Brain microvascular endothelial cell (primary cell): ENCODE results near the gene TNIK.

Experiments used
- DNase-seq: peaks from one replicate; pipeline ENCODE4 v3.0.0-alpha.2; 2020
- H3K27ac ChIP-seq: fragments of 250-450 bp; sonication (Bioruptor Pico); 2 replicates; pipeline ENCODE4 v1.5.1; 2020; ENCODE audit warnings: mild to moderate bottlenecking, moderate library complexity
- H3K27me3 ChIP-seq: fragments of 250-450 bp; sonication (Bioruptor Pico); replicated peaks from 2 replicates; pipeline ENCODE4 v1.5.1; 2020; ENCODE audit warnings: mild to moderate bottlenecking
- H3K36me3 ChIP-seq: fragments of 250-450 bp; sonication (Bioruptor Pico); replicated peaks from 2 replicates; pipeline ENCODE4 v1.5.1; 2020; ENCODE audit warnings: mild to moderate bottlenecking
- H3K4me3 ChIP-seq: 2 replicates; pipeline ENCODE4 v1.5.1; 2011; ENCODE audit warnings: low read depth, mild to moderate bottlenecking, control low read depth, low read length, moderate library complexity
- in situ Hi-C: cut with HindIII; loops from 2 replicates; pipeline ENCODE4 v1.10.0; 2017; ENCODE audit warnings: low sequenced_read_pairs, low pct_ligation_motif_present
- TF ChIP-seq, protein P1 (sequence below): IDR thresholded peaks from 2 replicates; pipeline ENCODE4 v1.5.1; 2011; ENCODE audit warnings: low read depth, mild to moderate bottlenecking, moderate library complexity, low read length, control low read depth, inconsistent platforms; ENCODE audit errors: missing control alignments

TNIK gene

DNA sequence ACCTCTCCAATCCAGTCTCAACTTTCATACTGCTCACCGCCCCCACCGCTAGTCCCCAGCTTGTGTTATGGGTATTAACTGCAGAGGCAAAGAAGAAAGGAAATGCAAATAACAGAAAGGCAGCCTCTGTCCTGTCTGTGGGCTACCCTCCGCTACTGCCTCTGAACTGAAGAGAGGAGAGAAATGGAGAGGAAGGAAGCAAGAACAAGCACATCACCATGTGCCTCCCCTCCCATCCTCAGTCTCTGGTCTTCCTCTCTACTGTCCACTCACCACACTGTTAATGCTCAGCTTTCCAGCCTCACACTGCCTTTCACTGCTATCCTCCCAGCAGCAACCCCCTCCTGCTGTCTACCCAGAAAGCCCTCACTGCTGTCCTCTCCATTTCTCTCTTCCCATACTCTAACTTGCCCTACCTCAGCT lies 294.7 kb downstream of the TNIK start:
- Histone ChIP-seq H3K36me3 (peaks cover 14% of the 10 kb centered on the region), H3K27ac (no peak overlapping the region), H3K4me3 (no peak overlapping the region), H3K27me3 (no peaks in the 10 kb centered on the region)
- in situ Hi-C loops: no loop called here
- TF ChIP-seq, protein P1, sequence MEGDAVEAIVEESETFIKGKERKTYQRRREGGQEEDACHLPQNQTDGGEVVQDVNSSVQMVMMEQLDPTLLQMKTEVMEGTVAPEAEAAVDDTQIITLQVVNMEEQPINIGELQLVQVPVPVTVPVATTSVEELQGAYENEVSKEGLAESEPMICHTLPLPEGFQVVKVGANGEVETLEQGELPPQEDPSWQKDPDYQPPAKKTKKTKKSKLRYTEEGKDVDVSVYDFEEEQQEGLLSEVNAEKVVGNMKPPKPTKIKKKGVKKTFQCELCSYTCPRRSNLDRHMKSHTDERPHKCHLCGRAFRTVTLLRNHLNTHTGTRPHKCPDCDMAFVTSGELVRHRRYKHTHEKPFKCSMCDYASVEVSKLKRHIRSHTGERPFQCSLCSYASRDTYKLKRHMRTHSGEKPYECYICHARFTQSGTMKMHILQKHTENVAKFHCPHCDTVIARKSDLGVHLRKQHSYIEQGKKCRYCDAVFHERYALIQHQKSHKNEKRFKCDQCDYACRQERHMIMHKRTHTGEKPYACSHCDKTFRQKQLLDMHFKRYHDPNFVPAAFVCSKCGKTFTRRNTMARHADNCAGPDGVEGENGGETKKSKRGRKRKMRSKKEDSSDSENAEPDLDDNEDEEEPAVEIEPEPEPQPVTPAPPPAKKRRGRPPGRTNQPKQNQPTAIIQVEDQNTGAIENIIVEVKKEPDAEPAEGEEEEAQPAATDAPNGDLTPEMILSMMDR: no peak
- DNase-seq: no peak

DNA sequence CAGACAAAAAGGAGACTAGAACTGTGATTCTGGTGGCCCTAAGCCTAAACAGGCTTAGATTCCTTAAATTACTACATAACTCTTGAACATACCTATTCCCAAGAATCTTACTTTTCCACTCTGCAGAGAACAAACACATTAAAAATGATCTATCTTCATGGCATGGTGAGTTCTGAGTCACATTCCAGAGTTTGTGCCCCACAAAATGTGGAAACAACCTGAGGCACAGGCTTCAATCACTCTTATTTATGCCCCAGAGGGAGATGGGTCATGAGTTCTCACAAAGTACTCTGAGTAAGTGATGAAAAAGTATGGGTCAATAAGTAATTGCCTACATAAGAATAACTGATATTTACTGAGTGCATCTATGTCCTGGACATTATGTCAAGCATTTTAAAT lies 296.1 kb downstream of the TNIK start:
- peaks cover 28% of the 10 kb centered on the region for H3K36me3 ChIP-seq
- DNase-seq: no peak
- no peak overlapping the region for H3K4me3 ChIP-seq
- H3K27ac ChIP-seq: no peak overlapping the region
- H3K27me3 ChIP-seq: no peaks in the 10 kb centered on the region
- TF ChIP-seq, protein P1: no peak
- in situ Hi-C loops: no loop called here

DNA sequence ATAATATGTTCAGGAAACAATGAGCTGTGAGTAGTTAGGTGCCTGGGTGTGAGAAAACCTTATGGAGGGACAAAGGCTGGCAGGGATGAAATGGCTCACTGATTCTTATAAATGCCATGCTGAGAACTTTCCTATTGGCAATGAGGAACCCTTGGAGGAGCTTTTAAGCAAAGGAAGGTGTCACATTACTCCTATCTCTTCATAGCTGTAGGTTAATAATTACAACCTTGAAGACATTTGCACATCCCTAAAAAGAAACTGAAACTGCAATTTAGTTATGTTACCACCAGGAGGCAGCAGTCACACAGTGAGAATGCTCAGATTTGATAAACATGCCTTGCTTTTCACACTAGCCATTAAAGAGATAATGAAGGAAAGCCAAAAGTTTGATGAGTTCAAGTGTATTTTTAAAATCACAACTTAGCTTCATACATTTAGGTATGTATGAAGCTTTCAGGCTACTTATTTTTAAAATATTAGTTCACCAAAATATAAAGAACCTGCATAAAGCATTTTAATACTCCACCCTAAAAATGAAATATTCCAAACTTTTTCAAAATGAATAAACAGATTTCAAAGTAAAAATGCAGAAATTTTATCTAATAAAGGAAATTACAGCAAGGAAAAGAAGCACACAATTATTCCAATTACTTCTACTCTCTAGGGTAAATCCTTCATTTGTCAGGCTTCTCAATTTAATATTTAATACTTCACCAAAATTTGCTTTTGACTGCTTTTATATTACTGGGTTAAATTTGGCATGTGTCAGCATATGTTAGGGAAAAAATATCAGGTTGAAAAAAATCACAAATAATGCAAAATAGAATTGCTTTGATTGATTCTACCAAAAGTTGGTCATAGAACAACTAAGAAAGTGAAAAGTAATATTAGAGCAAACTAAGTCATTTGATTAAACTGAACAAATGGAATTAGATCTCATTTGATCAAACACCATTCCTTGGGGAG lies 296.8 kb downstream of the TNIK start:
- in situ Hi-C loops: no loop called here

DNA sequence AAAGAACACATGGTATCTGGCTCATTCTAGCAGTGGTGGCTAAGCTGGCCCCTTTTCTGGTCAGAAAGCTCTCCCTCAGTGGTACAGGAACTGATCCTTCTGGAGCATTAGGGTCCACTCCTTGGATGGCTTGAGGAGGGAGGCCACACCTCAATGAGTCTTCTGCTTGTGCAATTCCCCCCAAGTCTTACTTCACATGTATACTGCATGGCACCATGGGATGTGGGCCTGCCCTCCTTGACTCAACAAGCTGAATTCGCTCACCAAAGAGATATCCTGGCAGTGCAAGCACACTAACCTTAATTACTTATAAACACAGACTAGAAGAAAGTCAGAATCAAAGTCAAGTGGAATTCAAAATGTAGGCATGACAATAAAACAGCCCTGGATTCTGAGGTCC lies 299.9 kb downstream of the TNIK start:
- Histone ChIP-seq H3K36me3 (peaks cover 32% of the 10 kb centered on the region), H3K27me3 (no peaks in the 10 kb centered on the region), H3K27ac (no peak overlapping the region), H3K4me3 (no peak overlapping the region)
- TF ChIP-seq, protein P1: no peak
- DNase-seq: no peak
- in situ Hi-C loops: no loop called here

More for the DNA sequence above, 296.8 kb downstream of the TNIK start:
- TF ChIP-seq, protein P1: peak; percentile 56
- no peak overlapping the region for H3K4me3 ChIP-seq
- DNase-seq: peak; percentile 20
- H3K27ac ChIP-seq: no peak overlapping the region
- peaks cover 28% of the 10 kb centered on the region for H3K36me3 ChIP-seq
- H3K27me3 ChIP-seq: no peaks in the 10 kb centered on the region

DNA sequence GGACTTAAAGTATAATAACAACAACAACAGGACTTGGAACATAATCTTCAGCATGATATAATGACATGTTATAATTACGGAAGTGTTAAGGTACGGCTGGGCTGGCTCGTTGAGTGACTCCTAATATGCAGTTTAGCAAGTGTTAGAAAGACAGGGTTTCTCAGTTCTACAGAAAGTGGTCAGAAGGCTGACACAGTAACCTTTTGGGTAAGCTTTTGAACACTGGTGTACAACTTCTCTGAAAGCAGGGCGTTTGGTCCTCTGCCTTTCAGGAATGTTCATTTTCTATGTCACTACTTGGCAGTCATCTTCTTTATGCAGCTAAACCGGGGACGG lies 300.4 kb downstream of the TNIK start:
- Histone ChIP-seq H3K36me3 (peaks cover 32% of the 10 kb centered on the region), H3K27me3 (no peaks in the 10 kb centered on the region), H3K4me3 (no peak overlapping the region), H3K27ac (no peak overlapping the region)
- DNase-seq: no peak
- in situ Hi-C loops: no loop called here
- TF ChIP-seq, protein P1: no peak
